Measurements from ENCODE around the gene FBLL1. TPM values are rescaled to one million over a fixed set of nuclear protein-coding genes. Genes with fewer than 3 reads are reported as not detected.

The FBLL1 gene
- total RNA-seq, 4 donors from 2014 or later = 0.46 to 0.84 TPM; not detected in 2

DNA sequence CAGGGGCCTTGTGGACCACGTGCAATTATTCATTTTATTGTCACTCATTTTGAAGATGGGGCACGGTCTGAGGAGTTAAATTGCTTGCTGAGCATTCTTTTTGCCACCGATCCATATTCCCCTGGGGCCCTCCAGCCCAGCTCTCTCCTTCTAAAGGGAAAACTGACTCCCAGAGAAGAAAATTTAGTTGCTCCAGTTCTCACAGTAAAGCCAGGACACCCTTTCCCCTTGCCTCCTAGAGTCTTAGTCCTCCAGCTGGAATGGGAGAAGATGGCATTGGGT is 51.1 kb downstream of the FBLL1 start:
- DNase-seq (ENCODE audit: low spot score) (no peak), ATAC-seq (ENCODE audit: low FRiP score) (no peak)
- no peak for TF ChIP-seq CTCF (IDR thresholded peaks at IDR 0.05)

Small RNA genes lying within 50 kb of the gene (small RNA-seq; reads per million reads assigned to genes)
- not detected for gene MIR103A1

Other genes with a start within 250 kb of the FBLL1 start
- gene WWC1, start 237.7 kb upstream of the FBLL1 start, total RNA-seq = 10 to 100 TPM in 3 of 4 donors, under 1 TPM in 1; 0.63 to 92.6 (median 21.0) TPM
- 10 to 100 TPM; 61.9 to 86.9 (median 63.3) TPM for gene RARS1, start 42.8 kb upstream of the FBLL1 start, total RNA-seq
- 10 to 100 TPM; 22.5 to 39.9 (median 28.4) TPM for gene PANK3, start 50.1 kb downstream of the FBLL1 start, total RNA-seq

Measured in omental fat pad (tissue), 4 donors.